HG03439 (cell line): ENCODE results near the gene PI4KA.
"Not testable (repeated sequence)": the region's sequence is repeated elsewhere in the genome, so short reads cannot be mapped to it uniquely, and the experiment has no call there.

ENCODE experiments used
- ATAC-seq: cut with Tn5 transposase; IDR thresholded peaks from one replicate; pipeline ENCODE4 v1.9.1; 2021; ENCODE audit warnings: mild to moderate bottlenecking, moderate library complexity; ENCODE audit not compliant: unreplicated experiment

PI4KA gene

DNA sequence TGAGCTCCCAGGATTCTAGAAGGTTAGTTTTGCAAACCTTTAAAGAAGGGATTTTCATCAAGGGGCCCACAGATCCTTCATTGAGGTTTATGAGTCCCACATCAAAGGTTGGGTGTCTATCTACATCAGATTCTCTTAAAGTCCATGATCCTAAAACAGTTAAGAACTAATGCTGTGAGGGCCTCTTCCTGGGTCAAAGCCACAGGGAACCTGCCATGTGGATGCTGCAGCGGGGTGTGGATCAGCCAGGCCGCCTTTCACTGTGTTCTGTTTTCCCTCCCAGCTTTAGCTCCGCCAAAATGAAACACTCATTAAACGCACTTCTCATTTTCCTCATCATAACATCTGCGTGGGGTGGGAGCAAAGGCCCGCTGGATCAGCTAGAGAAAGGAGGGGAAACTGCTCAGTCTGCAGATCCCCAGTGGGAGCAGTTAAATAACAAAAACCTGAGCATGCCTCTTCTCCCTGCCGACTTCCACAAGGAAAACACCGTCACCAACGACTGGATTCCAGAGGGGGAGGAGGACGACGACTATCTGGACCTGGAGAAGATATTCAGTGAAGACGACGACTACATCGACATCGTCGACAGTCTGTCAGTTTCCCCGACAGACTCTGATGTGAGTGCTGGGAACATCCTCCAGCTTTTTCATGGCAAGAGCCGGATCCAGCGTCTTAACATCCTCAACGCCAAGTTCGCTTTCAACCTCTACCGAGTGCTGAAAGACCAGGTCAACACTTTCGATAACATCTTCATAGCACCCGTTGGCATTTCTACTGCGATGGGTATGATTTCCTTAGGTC lies 79.4 kb downstream of the PI4KA start:
- no peak for ATAC-seq

DNA sequence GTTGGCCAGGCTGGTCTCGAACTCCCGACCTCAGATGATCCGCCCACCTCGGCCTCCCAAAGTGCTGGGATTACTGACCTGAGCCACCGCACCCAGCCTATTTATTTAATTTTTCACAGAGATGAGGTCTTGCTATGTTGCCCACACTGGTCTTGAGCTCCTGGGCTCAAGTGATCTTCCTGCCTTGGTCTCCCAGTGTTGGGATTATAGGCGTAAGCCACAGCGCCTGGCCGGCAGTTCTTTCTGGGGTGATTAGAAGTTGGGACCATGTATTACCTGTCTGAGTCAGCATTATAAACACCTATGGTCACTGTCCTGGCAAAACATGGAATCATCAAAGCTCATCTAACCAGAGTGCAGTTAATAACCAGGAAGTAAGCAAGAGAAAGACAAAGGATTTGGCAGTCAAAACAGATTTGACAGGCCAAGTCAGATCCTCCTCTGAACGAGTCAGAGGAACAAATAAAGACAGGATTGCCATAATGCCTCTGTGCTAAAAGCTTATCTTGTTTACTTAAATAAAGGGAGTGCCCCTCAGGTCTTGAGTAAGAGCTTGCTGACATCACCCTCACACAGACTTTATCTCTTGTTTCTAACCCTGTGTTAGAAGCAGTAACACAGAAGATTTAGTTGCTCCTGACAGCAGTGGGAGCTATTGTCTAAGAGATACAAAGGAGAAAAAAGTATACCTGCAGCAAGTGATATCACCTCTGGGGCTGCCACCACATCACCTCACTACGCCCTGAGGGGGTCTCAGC lies 81.0 kb downstream of the PI4KA start:
- no peak for ATAC-seq

DNA sequence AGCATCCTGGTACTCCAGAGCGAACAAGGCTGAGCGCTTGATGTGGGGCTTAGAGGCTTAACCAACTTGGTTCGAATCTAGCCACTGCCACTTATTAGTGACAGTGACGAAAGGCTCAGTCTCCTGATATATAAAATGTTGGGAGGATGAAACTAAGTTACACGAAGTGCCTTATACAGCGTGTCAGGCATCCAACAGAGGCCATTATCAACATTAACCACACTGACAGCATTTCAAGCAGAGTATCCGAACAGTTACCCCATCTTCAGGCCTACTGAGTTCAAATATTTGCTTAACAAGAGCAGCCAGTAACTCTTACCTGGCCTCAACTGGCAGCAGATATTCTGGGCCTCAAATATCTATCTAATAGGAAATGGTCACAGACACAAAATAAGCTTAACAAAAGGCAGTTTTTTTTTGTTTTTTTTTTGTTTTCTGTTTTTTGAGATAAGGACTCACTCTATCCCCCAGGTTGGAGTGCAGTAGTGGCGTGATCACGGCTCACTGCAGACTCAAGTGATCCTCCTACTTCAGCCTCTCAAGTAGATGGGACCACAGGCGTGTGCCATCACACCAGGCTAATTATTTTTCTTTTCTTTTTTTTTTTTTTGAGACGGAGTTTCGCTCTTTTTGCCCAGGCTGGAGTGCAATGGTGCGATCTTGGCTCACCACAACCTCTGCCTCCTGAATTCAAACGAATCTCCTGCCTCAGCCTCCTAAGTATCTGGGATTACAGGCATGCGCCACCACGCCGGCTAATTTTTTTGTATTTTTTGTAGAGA lies 81.8 kb downstream of the PI4KA start:
- ATAC-seq, result no peak

DNA sequence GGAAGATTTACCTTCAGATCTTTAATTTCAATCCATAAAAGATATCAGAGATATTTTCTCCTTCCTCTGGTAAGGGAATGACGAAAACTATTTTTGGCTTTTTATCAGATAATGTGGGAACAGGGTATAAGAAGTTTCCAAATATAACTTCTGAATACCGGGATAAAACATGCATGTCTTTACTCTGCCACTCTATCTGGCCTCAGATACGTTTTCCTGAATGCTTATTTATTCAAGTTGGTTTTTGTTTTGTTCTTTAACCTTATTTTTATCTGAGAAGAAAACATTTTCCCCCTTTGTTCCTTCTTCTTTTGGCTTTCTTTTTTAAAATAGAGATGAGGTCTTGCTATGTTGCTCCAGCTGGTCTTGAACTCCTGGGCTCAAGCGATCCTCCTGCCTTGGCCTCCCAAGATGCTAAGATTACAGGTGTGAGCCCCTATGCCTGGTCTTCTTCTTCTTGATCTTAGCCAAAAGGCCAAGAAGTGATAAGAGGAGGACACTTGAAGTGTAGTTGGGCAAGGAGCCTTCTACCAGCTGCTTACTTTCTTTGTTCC lies 83.2 kb downstream of the PI4KA start:
- no peak for ATAC-seq

DNA sequence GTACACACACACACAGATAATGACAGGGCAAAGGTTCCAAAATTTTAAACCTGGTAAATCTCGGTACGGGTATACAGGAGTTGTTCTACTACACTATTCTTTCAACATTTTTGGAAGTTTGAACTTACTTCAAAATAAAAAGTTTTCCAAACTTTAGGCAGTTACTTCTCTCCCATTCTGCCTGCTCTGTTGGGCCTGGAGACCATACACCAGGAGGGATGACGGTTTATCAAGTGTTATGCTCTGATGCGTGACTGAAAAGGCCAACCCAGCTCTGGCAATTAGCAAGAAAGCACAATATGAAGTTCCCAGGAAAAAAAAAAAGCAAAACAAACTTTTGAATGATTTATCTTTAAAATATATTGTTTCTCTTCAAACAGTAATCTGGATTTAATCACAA lies 83.7 kb downstream of the PI4KA start:
- ATAC-seq, result no peak

DNA sequence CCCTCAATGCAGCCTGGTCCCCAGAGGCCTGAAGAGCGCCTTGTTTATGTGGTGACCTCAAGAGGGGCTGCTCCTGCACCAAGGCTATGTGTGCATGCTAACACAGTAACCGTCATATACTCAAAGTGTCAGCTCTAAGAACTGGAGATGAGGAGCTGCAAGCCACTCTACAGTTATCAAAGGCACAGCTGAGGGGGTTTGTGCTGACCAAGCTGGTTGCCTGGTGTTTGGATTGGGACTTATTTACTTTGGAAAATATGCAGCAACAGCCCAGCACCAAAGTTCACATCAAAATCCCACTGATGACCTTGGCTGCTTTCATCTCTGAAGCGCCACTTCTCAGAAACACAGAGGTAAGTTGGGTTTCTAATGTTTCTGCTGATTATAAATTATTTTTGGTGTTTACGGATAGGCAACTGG lies 84.8 kb downstream of the PI4KA start, which contains the start of gene SERPIND1:
Gene SERPIND1, plus strand, starts transcription at position 321 of the 420 bp plus-strand sequence. CDS start 5,200 bp downstream, outside the sequence.
- ATAC-seq, result no peak

DNA sequence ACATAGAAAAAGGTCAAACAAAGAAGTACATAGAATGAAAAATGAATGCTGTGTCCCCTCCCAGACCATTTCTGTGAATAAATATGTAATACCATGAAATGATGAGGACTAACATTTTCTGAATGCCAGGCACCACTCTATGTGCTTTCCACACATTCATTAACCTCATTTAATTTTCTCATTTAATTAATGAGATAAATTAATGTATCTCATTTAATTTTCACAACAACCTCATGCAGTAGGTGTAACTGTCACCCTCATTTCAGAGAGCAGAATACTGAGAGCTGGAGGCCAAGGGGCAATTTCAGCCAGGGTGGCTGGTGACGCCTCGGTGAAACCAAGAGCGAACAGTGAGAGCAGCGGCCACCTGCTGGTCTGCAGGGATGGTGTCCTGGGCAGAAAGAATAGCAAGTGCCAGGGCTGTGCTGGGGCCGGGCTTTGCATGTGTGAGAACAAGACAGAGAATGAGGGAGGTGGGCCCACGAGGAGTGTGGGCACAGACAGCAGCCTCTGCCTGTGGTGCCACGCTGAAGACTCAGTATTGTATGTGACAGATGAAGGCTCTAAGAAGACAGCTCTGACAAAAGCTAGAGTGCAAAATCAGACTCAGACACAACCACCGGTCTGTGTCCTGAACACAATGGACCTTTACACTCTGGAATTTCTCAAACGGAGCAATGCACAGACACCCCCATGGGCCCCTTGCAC lies 86.5 kb downstream of the PI4KA start:
- no peak for ATAC-seq

DNA sequence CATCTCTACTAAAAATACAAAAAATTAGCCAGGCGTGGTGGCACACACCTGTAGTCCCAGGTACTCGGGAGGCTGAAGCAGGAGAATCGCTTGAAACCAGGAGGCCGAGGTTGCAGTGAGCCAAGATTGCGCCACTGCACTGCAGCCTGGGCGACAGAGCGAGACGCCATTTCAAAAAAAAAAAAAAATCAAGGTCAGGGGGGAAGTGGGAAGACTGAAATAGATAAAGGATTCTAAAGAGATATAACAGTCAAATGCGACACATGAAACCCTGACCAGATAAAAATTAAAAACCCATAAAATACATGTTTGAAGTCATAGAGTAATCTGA lies 89.2 kb downstream of the PI4KA start:
- ATAC-seq, result not testable (repeated sequence)

DNA sequence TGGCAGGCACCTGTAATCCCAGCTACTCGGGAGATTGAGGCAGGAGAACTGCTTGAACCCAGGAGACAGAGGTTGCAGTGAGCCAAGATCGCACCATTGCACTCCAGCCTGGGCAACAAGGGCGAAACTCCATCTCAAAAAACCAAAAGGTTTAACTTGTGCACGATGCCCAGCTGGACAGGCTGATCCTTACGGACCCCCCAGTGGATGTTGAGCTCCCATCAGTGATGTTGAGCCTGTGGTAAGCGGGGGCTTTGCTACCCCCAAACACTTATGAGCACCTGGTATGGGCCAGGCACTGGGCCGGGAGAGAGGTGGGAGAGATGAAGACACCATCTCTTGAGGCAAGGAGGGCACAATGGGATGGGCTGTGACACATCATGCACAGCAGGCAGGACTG lies 92.1 kb downstream of the PI4KA start:
- ATAC-seq, result no peak

DNA sequence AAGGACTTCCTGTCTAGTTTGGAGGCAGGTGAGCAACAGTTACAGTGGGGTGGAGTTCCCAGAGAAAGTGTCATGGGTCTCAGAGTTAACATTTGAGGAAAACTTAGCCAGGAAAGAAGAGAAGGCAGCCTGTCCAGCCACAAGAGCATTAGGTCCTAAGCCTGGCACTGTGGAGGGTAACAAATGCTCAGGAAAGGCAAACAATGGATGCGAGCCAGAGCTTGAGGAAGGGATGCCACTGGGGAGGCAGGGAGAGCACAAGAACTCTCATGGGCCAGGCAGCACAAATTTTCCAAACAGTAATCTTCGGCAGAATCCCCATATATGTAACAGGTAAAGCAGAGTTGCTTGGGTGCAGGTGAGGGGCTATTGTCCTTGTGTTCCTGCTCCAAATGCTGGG lies 92.7 kb downstream of the PI4KA start:
- no peak for ATAC-seq

DNA sequence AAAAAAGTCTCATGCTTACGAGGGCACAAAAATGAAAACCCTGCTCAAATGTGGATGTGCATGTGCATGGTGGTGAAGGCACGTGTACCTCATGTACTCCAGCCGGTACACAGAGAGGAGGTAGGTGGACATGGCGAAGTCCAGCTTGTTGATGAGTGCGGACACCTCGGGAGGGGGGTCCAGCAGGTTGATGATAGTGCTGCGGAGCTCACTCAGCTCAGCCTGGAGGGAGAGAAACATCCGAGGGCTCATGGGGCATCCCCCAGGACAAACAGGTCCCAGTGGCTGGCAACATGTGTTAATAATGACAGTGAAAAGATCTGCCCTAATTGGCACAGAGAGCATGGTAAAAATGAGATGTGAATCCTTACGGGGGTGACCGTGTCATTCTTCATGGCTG lies 93.9 kb downstream of the PI4KA start:
- ATAC-seq, result no peak

DNA sequence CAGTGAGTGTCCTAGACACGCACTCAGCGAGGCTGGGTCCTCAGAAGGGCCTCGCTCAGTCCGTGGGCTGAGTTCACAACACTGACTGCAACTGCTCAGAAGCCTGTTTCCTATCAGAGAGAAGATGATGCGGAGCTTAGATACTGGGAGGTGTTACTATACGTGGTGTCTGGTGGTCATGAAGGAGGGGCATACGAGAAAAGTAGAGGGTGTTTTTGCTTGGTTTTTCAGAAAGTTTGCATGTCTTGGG lies 94.2 kb downstream of the PI4KA start:
- no peak for ATAC-seq

DNA sequence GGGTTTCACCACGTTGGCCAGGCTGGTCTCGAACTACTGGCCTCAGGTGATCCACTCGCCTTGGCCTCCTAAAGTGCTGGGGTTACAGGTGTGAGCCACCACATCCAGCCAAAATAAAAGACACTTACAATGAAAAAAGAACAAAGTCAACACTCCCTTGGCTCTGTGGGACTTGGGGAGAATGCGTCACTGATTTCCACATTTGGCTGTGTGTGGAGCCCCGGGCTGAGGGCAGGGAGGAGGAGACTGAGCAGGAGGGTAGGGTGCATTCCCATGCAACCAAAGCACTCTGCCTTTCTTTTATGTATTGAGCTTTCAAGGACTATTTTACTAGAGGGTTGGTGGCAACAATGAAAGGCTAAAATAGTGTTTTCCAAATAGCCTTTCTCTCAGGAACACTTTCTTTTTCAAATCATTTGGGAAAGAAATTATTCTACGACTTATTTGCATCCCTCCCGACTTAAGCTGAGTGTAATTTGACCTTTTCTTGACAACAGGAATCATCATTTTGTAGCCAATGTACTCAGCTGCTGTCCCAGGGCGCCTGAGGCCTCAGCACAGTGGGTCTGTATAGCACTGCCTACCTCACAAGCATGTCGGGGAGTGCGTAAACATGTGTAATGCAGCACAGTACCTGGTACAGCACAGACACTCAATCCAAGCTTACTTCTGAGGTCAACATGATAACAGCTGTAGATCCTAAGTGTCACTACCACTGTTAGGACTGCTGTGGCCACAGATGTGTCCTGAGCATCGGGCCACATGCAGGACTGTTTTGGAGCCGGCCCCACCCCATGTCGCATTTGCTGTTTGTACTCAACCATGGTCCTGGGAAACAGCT lies 94.8 kb downstream of the PI4KA start:
- ATAC-seq, result no peak

DNA sequence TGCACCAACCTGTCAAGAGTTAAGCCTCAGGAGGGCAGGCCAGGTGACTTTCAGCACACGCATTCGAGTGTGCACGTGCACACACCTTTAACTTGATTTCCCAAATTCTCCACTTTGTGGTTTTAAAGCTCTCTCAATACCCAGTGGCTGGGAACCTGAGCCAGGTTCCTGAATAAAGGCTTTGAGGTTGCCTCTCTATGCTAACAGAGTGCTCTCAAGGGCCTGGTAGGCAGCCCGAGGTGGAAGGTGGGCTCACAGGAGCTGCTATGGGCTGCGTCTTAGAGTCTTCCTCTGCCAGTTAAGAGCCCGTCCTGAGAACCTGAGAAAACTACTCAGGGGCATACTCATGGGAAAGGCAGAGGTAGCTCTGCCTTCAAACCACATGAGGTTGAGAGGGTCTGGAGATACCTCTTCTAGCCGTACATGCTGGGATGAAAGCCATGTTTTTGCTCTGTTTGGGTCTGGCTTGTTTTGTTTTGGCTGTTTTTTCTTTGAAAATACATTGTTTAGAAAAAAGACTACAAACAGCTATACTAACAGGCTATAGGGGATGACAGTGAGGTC lies 96.3 kb downstream of the PI4KA start:
- ATAC-seq, result no peak

DNA sequence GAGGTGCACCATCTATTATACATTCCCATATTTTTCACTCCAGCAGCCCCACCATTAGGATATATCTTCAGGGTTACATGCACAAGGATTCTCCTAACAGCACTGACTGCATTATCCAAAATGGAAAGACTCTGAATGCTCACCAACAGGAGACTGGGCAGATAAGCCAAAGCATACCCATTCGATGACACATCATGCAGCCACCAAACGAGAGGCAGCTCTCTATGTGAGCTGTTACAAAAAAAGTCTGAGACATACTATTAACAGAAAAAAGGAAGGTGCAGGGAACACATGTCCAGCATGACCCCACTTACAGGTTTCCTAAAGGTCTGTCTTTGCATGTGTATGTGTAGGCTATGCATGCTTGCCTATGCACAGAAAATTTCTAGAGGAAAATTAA lies 97.1 kb downstream of the PI4KA start:
- no peak for ATAC-seq

DNA sequence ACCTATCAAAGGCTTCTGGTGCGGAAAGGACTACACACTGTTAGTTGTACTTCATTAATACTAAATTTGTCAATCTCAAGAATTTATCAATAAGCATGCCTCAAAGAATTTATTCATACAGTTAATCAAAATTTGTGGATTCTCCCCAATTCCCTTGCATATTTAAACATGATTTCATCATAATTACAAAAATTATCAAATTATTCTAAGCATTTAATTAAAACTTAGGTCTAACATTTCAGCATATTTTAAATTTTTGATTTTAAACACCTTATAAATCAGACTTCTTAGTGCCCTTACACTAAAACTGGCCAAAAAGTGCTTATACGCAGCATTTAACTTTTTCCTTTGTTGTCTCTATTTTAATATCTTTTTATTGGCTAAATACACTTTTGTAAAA lies 98.5 kb downstream of the PI4KA start:
- ATAC-seq, result no peak

DNA sequence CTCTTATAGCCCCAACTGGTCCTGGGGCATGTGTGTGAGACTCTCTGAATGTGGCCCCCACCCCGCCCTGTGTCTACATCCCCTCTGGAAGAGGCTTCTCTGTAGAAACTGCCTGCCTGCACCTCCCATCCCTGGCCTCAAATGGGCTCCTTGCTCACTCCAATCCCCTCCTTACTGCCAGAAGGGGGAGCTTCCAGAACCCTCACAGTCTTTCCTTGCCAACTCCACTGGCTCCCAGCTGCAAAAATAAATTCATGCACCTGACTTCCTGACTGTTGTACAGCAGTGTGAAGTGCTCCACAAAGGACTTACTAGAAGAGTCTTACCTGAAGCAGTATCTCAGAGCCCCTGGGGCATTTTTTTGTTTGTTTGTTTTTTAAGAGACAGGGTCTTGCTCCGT lies 99.9 kb downstream of the PI4KA start:
- no peak for ATAC-seq

DNA sequence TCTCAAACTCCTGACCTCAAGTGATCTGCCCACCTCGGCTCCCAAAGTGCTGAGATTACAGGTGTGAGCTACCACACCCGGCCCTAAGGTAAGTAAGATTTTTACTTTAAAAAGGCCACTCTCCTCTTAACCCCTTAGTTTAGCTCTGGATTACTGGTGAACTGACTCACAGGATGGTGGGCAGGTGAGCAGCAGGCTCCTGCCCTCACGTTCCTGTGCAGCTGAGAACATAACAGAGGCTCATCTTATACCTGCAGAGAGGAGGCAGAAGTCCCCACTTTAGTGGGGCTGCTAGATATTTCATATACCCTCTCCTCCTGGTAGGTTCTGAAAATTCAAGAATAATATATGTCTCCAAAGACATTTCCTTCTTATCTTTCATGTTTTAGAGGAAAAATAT lies 101.8 kb downstream of the PI4KA start:
- no peak for ATAC-seq

DNA sequence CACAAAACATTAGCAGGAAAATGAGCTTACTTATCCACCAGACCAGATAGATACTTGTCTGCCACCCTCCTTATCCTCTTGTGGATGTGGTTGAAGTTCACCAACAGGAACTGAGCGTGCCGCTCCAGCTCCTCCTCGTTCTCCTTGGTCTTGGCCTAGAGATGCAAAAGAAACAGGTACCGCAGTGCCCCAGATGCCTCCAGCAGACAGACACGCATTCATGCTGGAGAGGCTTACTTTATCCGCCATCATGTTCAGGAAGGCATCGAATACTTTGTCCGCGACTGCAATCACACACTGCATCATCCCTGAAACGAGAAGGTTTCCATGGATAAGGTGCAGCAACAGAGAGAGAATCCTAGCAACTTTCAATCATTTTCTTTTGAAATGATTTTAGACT lies 105.7 kb downstream of the PI4KA start:
- ATAC-seq, result no peak
